Measurements from ENCODE around the gene GADD45GIP1.
"Not testable (repeated sequence)": the region's sequence is repeated elsewhere in the genome, so short reads cannot be mapped to it uniquely, and the experiment has no call there.

The GADD45GIP1 gene

DNA sequence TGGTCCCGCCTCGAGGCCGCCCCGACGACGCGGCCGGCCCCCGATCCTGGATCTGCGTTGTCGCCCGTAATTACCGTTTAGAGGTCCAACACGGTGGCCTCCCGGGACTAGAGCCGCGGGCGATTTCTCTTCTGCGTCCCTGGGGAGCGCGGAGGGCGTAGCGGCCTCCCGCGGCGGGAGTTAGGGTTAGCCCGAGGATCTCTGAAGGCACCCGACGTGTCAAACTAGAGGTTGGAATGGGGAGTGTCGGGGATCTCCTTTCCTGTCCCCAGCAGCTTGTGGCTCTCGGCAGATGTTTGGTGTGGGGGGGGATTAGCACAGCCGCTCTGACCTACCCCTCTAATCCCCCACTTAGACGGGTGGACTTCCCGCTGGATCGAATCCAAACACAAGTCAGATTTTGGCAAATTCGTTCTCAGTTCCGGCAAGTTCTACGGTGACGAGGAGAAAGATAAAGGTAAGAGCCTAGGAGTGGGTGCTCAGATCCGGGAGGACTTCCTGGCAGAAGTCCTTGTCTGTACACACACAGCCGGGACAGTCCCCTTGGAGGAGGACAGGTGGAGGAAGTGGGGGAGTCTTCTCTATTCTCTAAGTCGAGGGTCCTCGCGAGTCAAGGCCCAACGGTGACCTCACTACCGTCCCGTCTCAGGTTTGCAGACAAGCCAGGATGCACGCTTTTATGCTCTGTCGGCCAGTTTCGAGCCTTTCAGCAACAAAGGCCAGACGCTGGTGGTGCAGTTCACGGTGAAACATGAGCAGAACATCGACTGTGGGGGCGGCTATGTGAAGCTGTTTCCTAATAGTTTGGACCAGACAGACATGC, 18.0 kb downstream of the GADD45GIP1 start:
- no peak for DNase-seq

DNA sequence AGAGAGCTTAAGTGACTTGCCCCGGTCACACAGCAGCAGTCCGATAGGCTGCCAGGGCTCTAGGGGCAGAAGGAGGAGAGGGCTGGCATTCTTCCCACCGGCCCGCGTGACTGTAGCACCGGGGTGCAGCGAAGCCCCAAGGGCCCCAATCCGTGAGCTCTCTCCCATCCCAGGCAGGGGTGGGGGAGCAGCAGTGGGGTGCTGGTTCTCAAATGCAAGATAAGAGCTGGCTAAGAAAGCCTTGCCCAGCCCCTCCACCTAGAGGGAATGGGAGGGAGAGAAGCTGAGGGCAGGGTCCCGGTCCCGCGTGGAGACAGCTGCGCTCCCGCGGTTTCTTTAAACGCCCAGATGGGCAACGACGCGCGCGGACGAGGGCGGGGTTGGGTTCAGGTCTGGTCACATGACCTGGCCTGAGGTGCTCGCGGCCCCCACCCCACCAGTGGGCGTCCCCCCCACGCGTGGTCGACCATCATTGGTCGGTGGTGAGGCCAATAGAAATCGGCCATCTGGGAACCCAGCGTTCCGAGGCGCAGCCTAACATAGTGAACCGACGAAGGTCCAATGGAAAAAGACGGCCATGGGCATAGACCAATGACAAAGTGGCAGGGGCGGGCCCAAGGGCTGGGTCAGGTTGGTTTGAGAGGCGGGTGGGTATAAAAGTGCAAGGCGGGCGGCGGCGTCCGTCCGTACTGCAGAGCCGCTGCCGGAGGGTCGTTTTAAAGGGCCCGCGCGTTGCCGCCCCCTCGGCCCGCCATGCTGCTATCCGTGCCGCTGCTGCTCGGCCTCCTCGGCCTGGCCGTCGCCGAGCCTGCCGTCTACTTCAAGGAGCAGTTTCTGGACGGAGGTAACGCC, 18.9 kb downstream of the GADD45GIP1 start, which contains the start of gene CALR:
CALR (plus strand) TSS at position 683 of the 852 bp plus-strand sequence; CDS start at position 754, 71 bp downstream.
- peak; percentile 99 for DNase-seq

- DNase-seq = no peak
These were observed 19.7 kb downstream of the GADD45GIP1 start for GRCh38 chr19:12937093-12937926.

DNA sequence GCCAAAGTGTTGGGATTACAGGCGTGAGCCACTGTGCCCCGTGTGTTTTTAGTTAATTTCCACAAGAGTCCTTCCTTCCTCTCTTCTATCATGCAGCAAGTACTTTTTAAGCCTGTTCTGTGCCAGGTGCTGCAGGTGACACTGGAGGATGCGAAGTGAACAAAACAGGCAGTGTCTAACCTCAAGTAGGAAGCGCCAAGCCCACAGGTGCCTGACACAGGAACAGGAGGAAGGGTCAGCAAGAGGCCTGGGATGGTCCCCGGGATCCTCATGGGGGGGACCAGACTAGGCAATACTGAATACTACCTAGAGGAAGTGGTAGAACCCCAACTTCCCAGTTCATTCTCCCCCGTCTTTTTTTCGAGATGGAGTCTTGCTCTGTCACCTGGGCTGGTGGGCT, 20.4 kb downstream of the GADD45GIP1 start:
- DNase-seq = no peak

DNA sequence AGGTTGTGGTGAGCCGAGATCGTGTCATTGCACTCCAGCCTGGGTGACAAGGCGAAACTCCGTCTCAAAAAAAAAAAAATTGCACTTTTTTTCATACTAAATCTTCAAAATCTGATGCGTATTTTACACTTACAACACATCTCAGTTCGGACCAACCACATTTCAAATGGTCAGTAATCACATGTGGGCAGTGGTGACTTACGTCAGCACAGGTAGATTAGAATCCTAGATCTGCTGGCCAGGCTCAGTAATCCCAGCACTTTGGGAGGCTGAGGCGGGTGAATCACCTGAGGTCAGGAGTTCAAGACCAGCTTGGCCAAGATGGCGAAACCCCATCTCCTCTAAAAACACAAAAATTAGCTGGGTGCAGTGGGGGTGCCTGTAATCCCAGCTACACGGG, 22.0 kb downstream of the GADD45GIP1 start:
- no peak for DNase-seq

DNA sequence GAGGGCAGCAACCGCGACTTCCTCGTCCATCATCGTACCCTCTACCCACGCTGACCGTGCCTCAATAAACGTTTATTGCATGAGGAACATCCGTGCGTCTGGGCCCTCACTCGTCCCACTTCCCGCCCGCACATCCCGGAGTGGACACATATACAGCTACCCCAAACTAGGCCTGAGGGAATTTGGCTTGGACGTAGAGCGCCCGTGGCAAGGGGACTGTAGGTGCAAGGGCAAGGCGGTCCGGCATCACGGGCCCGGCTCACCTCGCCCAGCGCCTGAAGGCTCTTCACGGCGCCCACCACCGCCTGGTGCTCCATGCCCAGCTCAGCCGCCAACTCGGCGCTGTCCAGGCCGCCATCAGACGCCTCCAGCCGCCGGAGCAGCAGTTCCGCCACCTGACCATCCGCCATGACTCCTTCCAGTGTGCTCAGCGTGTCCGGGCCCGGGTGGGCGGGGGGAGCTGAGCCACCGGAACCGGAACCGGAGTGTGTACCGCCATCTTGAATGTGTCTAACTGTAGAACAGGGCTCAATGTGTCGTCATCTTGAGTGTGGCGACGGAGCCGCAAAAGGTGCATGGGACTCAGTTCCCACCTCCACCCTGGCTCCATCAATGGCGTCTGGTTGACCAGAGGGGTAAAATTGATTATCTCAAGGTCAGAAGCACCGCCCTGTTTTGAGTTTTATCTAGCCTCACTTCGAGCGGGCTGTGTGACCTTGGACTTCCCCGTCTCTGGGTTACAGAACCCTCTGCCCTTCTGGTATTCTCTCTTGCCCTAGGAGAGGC, 23.5 kb downstream of the GADD45GIP1 start, which contains the start of gene FARSA:
FARSA (minus strand) TSS at position 425 of the 786 bp plus-strand sequence; CDS start at position 410, 15 bp downstream.
- peak; percentile 92 for DNase-seq

- no peak for DNase-seq
These were observed 24.4 kb downstream of the GADD45GIP1 start for GRCh38 chr19:12932392-12933286.

DNA sequence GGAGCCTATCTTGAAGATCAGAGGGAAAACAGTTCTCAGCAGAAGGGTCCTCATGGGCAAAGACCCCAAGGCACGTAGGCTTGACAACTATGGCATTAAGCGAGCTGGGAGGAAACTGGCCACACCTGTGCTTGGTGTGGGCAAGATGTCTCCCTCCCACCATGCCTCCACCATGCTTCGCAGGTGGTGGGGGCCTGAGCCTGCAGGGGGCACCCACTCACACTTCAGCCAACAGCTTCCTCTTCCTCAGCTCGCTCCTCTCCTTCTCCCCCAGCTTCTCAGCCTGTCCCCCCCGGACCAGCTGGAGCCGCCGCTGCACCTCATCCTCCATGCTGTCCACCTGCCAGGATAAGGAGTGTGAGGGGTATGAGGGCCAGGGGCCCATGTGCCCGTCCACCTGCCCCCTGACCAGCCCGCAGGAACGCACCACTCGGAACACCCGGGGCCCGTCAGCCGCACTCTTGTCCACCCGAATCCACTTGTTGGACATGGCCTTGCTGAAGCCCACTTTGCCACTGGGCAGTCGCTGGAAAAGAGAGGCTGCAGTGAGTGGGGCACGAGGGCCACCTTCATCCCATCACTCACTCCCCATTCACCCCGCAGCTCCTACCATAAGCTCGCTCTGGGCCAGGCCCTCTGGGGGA, 26.9 kb downstream of the GADD45GIP1 start:
- no peak for DNase-seq

- DNase-seq = no peak
These were observed 32.3 kb downstream of the GADD45GIP1 start for GRCh38 chr19:12924621-12925310.

GRCh38 chr19:12922959-12923358, 34.1 kb downstream of the GADD45GIP1 start:
- DNase-seq = no peak

DNA sequence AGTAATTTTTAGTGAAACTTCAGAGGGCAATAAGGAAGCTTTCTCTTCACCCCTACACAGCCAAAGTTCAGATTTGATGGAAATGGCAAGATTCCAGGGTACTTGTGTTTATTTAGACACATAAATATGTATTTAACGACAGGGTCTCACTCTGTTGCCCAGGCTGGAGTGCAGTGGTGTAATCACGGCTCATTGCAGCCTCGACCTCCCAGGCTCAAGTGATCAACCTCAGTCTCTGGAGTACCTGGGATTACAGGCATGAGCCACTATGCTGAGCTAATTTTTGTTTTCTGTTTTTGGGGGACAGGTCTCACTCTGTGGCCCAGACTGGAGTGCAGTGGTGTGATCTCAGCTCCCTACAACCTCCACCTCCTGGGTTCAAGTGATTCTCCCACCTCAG, 36.0 kb downstream of the GADD45GIP1 start:
- DNase-seq = no peak

- DNase-seq = no peak
These were observed 38.8 kb downstream of the GADD45GIP1 start for GRCh38 chr19:12918253-12918652.

DNA sequence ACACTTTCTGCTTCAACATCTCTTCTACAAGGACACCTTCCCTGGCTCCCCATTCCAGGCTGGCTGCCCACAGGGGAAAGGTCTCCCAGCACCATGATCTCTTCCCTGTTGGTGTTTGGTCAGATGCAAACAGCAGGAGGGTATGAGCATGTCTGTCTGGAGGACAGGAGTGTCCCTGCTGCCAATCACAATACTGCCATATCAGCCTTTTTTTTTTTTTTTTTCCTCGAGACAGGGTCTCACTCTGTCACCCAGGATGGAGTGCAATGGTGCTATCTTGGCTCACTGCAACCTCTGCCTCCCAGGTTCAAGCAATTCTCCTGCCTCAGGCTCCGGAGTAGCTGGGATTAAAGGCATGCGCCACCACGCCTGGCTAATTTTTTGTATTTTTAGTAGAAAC, 41.2 kb downstream of the GADD45GIP1 start:
- DNase-seq = not testable (repeated sequence)

- peak; percentile 24 for DNase-seq
These were observed 43.0 kb downstream of the GADD45GIP1 start for GRCh38 chr19:12913851-12914690.

DNA sequence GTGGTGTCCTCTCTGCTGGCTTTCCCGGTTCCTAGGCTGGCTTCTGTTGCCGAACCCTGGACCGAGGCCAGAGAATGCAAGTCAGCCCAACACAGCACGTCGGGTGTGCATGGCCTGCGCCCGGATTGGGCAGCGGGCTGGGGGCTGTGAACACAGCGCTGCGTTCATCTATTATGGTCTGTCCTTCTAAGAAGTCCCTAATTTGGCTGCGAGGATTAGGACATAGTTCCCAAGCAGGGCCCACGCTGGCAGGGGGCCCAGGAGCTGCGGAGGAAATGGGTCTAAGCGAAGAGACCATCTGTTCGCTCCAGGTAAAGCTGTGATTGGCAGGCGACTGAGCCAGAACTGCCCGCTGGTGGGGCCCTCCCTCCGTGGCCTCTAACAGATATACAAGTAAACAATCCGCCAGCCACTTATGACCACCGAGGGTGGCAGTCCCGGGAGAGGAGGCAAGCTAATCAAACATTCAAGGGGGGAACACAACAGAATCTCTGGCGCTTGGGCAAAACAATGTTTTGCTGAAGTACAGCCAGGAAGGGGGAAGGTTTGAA, 43.9 kb downstream of the GADD45GIP1 start:
- DNase-seq = peak; percentile 64

GRCh38 chr19:12912571-12912970, 44.5 kb downstream of the GADD45GIP1 start:
- no peak for DNase-seq

GRCh38 chr19:12907166-12907565, 49.9 kb downstream of the GADD45GIP1 start:
- no peak for DNase-seq

All from retina (tissue), 1 donor.